K562 (cell line): ENCODE data around the gene TRMU. TPM values are rescaled to one million over a fixed set of nuclear protein-coding genes. Genes with fewer than 3 reads are reported as not detected.
A peak's percentile ranks its signal among the peaks of the same experiment; 100 is the strongest.

ENCODE experiments used
- BRD4 ChIP-seq: fragments of 200-600 bp; sonication (generic); IDR thresholded peaks from 2 replicates; pipeline ENCODE4 v1.6.1; 2017; ENCODE audit warnings: inconsistent platforms
- CHD2 ChIP-seq: IDR thresholded peaks from 2 replicates; pipeline ENCODE4 v1.6.1; 2011; ENCODE audit warnings: low read depth, low read length
- EZH2 ChIP-seq: IDR thresholded peaks from 2 replicates; pipeline ENCODE4 v1.6.1; 2012; ENCODE audit warnings: low read depth, mild to moderate bottlenecking, inconsistent platforms, low read length, borderline replicate concordance
- HEY1 ChIP-seq: fragments of 250-450 bp; sonication (Bioruptor Pico); IDR thresholded peaks from 2 replicates; pipeline ENCODE4 v1.5.0; 2020; ENCODE audit warnings: mild to moderate bottlenecking, moderate library complexity, borderline replicate concordance
- NFATC3 ChIP-seq: fragments of 450-650 bp; IDR thresholded peaks from 2 replicates; pipeline ENCODE4 v1.6.1; 2017; ENCODE audit warnings: mild to moderate bottlenecking
- NFIC ChIP-seq: fragments of 450-650 bp; IDR thresholded peaks from 2 replicates; pipeline ENCODE4 v1.6.1; 2017; ENCODE audit warnings: mild to moderate bottlenecking, inconsistent platforms
- PHF21A ChIP-seq: fragments of 450-650 bp; IDR thresholded peaks from 2 replicates; pipeline ENCODE4 v1.6.1; 2017; ENCODE audit warnings: low read depth, borderline replicate concordance
- PURB ChIP-seq: sonication (generic); formaldehyde crosslinking; IDR thresholded peaks from 2 replicates; pipeline ENCODE4 v1.9.0; 2021; ENCODE audit warnings: low read depth, mild to moderate bottlenecking, missing genetic modification reagents
- RBFOX2 ChIP-seq: fragments of 200-400 bp; formaldehyde crosslinking; IDR thresholded peaks from 2 replicates; pipeline ENCODE4 v1.6.1; 2017; ENCODE audit warnings: low read depth, mild to moderate bottlenecking, low read length, moderate library complexity
- TAF9B ChIP-seq: fragments of 450-650 bp; IDR thresholded peaks from 2 replicates; pipeline ENCODE4 v1.6.1; 2018; ENCODE audit warnings: mild to moderate bottlenecking; ENCODE audit not compliant: partially characterized antibody
- ZC3H4 ChIP-seq: sonication (generic); formaldehyde crosslinking; IDR thresholded peaks from 2 replicates; pipeline ENCODE4 v1.9.0; 2021; ENCODE audit warnings: missing genetic modification reagents, borderline replicate concordance
- ZNF699 ChIP-seq: fragments of 250-450 bp; sonication (Bioruptor Pico); IDR thresholded peaks from 2 replicates; pipeline ENCODE4 v1.8.0; 2021; ENCODE audit warnings: mild to moderate bottlenecking, moderate library complexity; ENCODE audit not compliant: insufficient replicate concordance
- polyA plus RNA-seq, 8 experiments: library from polyadenylated mRNA; depleted of rRNA in 4 of 8; stranded (reverse) in 5 of 8; unstranded in 3 of 8; fragments of >200 nt; fragmentation: Nextera tagmentation in 2 of 8; fragmentation: Illumina TruSeq in 1 of 8; extraction: Ambion mirVana in 2 of 8; extraction: Trizol in 1 of 8; gene quantifications; 2 replicates each; pipeline versions ENCODE4 v1.2.1 to v1.2.3, GENCODE V29; 2011 to 2014; ENCODE audit warnings: inconsistent platforms in 1 of 8, missing spikeins in 1 of 8
- total RNA-seq, 7 experiments: library from RNA; depleted of rRNA in 6 of 7; stranded (reverse); fragments of >200 nt in 6 of 7; fragmentation: Illumina TruSeq in 2 of 7; extraction: Trizol in 2 of 7; gene quantifications; 2 replicates each; pipeline versions ENCODE4 v1.2.1 to v1.2.3, GENCODE V29; 2011 to 2021; ENCODE audit warnings: low replicate concordance in 1 of 7
- TF ChIP-seq, protein P1 (sequence below): sonication (generic); formaldehyde crosslinking; IDR thresholded peaks from 2 replicates; pipeline ENCODE4 v1.8.0; 2022; ENCODE audit warnings: mild to moderate bottlenecking, missing genetic modification reagents
- TF ChIP-seq, protein P2 (sequence below): fragments of 200-800 bp; sonication (Bioruptor generic); IDR thresholded peaks from 2 replicates; pipeline ENCODE4 v1.6.1; 2017; ENCODE audit warnings: missing genetic modification characterization, missing compliant biosample characterization
- TF ChIP-seq, protein P3 (sequence below): fragments of 450-650 bp; IDR thresholded peaks from 2 replicates; pipeline ENCODE4 v1.6.1; 2018; ENCODE audit warnings: mild to moderate bottlenecking, low read depth; ENCODE audit not compliant: partially characterized antibody

The TRMU gene
- total and polyA plus RNA-seq, 9 of the 15 experiments (the other 6 are each of a cell fraction or from before 2014, with no cell fraction given), result 2.3 to 49.9 (median 35.3) TPM

DNA sequence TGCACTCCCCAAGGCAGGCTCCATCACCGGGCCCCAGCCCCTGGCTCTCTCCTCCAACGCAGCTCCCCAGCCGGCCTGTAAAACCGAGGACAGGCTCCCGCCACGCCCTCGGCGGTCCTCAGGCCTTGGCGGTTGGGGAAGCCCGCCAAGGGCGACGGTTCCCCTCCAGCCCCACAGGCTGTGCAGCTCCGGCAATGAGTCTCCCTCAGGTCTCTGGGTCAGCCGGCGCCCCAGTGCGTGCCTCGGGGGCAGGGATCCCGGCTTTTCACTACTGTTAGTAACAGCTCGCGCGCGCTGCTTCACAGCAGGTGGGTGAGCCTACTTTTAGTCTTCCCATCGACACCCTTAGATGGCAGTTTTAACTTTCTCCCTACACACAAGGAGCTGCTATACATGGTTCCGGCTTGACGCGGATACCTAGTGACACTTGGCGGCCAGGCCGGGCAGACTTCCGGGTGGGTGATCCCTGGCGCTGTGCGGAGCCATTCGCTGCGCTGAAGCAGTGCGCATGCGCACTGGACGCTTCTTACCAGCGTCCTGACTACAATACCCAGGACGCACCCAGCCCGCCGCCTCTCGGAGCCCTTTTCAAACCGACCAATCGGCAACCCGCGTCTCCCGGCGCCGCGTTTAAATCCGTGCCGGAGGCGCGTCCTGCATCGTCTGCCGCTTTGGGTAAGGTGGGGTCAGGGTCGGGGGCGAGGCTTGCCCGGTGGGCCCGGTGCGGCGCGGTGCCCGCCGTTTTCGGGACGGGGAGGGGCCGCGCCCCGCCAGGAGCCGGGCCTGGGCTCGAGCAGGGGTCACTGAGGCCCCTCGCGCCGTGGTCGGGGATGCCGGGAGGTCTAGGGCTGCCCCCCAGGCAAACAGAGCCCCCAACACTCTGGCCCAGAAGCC, 39.0 kb upstream of the TRMU start, which contains the start of gene GTSE1 (continued):
- TF ChIP-seq, protein P1, sequence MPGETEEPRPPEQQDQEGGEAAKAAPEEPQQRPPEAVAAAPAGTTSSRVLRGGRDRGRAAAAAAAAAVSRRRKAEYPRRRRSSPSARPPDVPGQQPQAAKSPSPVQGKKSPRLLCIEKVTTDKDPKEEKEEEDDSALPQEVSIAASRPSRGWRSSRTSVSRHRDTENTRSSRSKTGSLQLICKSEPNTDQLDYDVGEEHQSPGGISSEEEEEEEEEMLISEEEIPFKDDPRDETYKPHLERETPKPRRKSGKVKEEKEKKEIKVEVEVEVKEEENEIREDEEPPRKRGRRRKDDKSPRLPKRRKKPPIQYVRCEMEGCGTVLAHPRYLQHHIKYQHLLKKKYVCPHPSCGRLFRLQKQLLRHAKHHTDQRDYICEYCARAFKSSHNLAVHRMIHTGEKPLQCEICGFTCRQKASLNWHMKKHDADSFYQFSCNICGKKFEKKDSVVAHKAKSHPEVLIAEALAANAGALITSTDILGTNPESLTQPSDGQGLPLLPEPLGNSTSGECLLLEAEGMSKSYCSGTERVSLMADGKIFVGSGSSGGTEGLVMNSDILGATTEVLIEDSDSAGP, result no peak
- peak; percentile 12; the same call in 1 of the 2 replicates for TF ChIP-seq NFIC
- TF ChIP-seq EZH2, result no peak
- TF ChIP-seq PHF21A, result no peak
- no peak for TF ChIP-seq ZNF699 (CRISPR knock-in tag)
- TF ChIP-seq, protein P2, sequence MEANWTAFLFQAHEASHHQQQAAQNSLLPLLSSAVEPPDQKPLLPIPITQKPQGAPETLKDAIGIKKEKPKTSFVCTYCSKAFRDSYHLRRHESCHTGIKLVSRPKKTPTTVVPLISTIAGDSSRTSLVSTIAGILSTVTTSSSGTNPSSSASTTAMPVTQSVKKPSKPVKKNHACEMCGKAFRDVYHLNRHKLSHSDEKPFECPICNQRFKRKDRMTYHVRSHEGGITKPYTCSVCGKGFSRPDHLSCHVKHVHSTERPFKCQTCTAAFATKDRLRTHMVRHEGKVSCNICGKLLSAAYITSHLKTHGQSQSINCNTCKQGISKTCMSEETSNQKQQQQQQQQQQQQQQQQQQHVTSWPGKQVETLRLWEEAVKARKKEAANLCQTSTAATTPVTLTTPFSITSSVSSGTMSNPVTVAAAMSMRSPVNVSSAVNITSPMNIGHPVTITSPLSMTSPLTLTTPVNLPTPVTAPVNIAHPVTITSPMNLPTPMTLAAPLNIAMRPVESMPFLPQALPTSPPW (CRISPR knock-in tag), result 0 out of 2 replicates have a peak, but pooled peaks have one; percentile 17
- TF ChIP-seq CHD2, result no peak
- peak; percentile 87 for TF ChIP-seq RBFOX2
- TF ChIP-seq ZC3H4 (CRISPR knock-in tag), result no peak
- no peak for TF ChIP-seq NFATC3
- TF ChIP-seq HEY1, result no peak
- TF ChIP-seq TAF9B, result peak; percentile 63
- TF ChIP-seq, protein P3, sequence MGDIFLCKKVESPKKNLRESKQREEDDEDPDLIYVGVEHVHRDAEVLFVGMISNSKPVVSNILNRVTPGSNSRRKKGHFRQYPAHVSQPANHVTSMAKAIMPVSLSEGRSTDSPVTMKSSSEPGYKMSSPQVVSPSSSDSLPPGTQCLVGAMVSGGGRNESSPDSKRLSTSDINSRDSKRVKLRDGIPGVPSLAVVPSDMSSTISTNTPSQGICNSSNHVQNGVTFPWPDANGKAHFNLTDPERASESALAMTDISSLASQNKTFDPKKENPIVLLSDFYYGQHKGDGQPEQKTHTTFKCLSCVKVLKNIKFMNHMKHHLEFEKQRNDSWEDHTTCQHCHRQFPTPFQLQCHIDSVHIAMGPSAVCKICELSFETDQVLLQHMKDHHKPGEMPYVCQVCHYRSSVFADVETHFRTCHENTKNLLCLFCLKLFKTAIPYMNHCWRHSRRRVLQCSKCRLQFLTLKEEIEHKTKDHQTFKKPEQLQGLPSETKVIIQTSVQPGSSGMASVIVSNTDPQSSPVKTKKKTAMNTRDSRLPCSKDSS, result no peak
- TF ChIP-seq PURB (CRISPR knock-in tag), result no peak
- TF ChIP-seq BRD4, result no peak
